HepG2 (cell line): ENCODE measurements around the gene CCL1. TPM values are rescaled to one million over a fixed set of nuclear protein-coding genes. Genes with fewer than 3 reads are reported as not detected.

Source experiments
- ATAC-seq: fragments of 200-7000 bp; cut with Tn5 transposase; 3 replicates; pipeline ENCODE4 v1.9.1; 2020; ENCODE audit warnings: mild to moderate bottlenecking, moderate library complexity
- BruUV-seq: library from RNA; stranded (reverse); fragments of 400-500 nt; replicated peaks from 2 replicates; lab custom pipeline; 2021; lab: Mats Ljungman, UMichigan
- CTCF ChIA-PET: fragments of 300-600 bp; formaldehyde crosslinking; extraction: SDS; loops from one replicate; lab custom pipeline; 2021; ENCODE audit warnings: low total read pairs, inconsistent platforms, low intra/inter-chr PET ratio; lab: Yijun Ruan, JAX
- POLR2A ChIA-PET: fragments of 350-600 bp; sonication (Branson Sonifier 250); formaldehyde crosslinking; loops from one replicate; lab custom pipeline; 2020; ENCODE audit warnings: antibody characterized with exemption, inconsistent platforms; lab: Yijun Ruan, JAX
- DNase-seq: peaks from one replicate; pipeline ENCODE4 v3.0.0-alpha.2; 2015; ENCODE audit warnings: low spot score
- FAIRE-seq: peaks from 3 replicates; lab custom pipeline; 2011; peaks lifted over from hg19 to GRCh38; lab: Jason Lieb, UNC
- H2AFZ ChIP-seq: one replicate; pipeline ENCODE4 v1.6.1; 2011; ENCODE audit warnings: low read length, inconsistent platforms
- H3K27ac ChIP-seq: fragments of 300-600 bp; 3 replicates; pipeline ENCODE4 v1.8.0; 2011; ENCODE audit warnings: mixed run types, mild to moderate bottlenecking, mixed read lengths, low read length, inconsistent platforms; ENCODE audit not compliant: insufficient read depth; ENCODE audit errors: extremely low read length
- H3K27me3 ChIP-seq, 2 experiments: fragments of 200-600 bp in 1 of 2; 2 replicates in 1 of 2; 3 replicates in 1 of 2; pipeline versions ENCODE4 v1.6.0 to v1.8.0; 2011; ENCODE audit warnings: low read length in 2 of 2, mild to moderate bottlenecking in 2 of 2, moderate library complexity in 2 of 2, inconsistent platforms in 1 of 2; ENCODE audit not compliant: insufficient read depth in 2 of 2, control insufficient read depth in 1 of 2
- H3K36me3 ChIP-seq, 2 experiments: fragments of 200-600 bp in 1 of 2; replicated peaks in 1 of 2; 2 replicates in 1 of 2; 3 replicates in 1 of 2; pipeline versions ENCODE4 v1.5.1 to v1.8.0; 2011; ENCODE audit warnings: low read length in 2 of 2, inconsistent platforms in 1 of 2; ENCODE audit not compliant: insufficient read depth in 2 of 2, control insufficient read depth in 1 of 2
- H3K4me1 ChIP-seq: 2 replicates; pipeline ENCODE4 v1.5.1; 2012; ENCODE audit warnings: low read length, inconsistent platforms; ENCODE audit not compliant: insufficient read depth
- H3K4me2 ChIP-seq: 2 replicates; pipeline ENCODE4 v1.6.0; 2011; ENCODE audit warnings: low read depth, low read length, inconsistent platforms
- H3K4me3 ChIP-seq, 3 experiments: fragments of 200-600 bp in 1 of 3; sonication (generic), shearing (Covaris generic) in 1 of 3; replicated peaks in 1 of 3; 2 replicates each; pipeline ENCODE4 v1.5.1; 2011 to 2016; ENCODE audit warnings: low read length in 3 of 3, inconsistent platforms in 2 of 3, low read depth in 2 of 3, mild to moderate bottlenecking in 2 of 3, control low read depth in 1 of 3, mixed read lengths in 1 of 3; ENCODE audit not compliant: insufficient read depth in 1 of 3
- H3K79me2 ChIP-seq: one replicate; pipeline ENCODE4 v1.6.1; 2011; ENCODE audit warnings: low read length, inconsistent platforms; ENCODE audit not compliant: insufficient read depth
- H3K9ac ChIP-seq: 2 replicates; pipeline ENCODE4 v1.6.0; 2011; ENCODE audit warnings: mild to moderate bottlenecking, low read depth, low read length, inconsistent platforms; ENCODE audit not compliant: insufficient read depth
- H3K9me3 ChIP-seq: 2 replicates; pipeline ENCODE4 v1.5.1; 2012; ENCODE audit warnings: mild to moderate bottlenecking, low read length
- H4K20me1 ChIP-seq: 2 replicates; pipeline ENCODE4 v1.6.0; 2011; ENCODE audit warnings: inconsistent platforms, mild to moderate bottlenecking, low read length, moderate library complexity; ENCODE audit not compliant: insufficient read depth
- ATAD3A ChIP-seq: sonication (generic); formaldehyde crosslinking; IDR thresholded peaks from 2 replicates; pipeline ENCODE4 v1.4.0; 2020; ENCODE audit warnings: missing genetic modification reagents
- DPF2 ChIP-seq: sonication (generic); formaldehyde crosslinking; IDR thresholded peaks from 2 replicates; pipeline ENCODE4 v1.4.0; 2020; ENCODE audit warnings: mild to moderate bottlenecking, low read depth, missing genetic modification reagents, borderline replicate concordance
- KDM6A ChIP-seq: IDR thresholded peaks from 2 replicates; pipeline ENCODE4 v1.6.1; 2016; ENCODE audit warnings: low read depth
- RBM22 ChIP-seq: fragments of 200-400 bp; formaldehyde crosslinking; optimal IDR thresholded peaks from 2 replicates; pipeline ENCODE3; 2017; ENCODE audit warnings: mild to moderate bottlenecking, low read length, moderate library complexity
- SRSF4 ChIP-seq: fragments of 200-400 bp; formaldehyde crosslinking; IDR thresholded peaks from one replicate; pipeline ENCODE4 v1.6.1; 2018; ENCODE audit warnings: mild to moderate bottlenecking, low read depth, low read length, moderate library complexity; ENCODE audit not compliant: poor library complexity, severe bottlenecking
- TBX2 ChIP-seq: sonication (generic); formaldehyde crosslinking; IDR thresholded peaks from 2 replicates; pipeline ENCODE4 v1.5.0; 2020; ENCODE audit warnings: missing genetic modification reagents, mild to moderate bottlenecking, borderline replicate concordance
- THAP11 ChIP-seq: IDR thresholded peaks from 2 replicates; pipeline ENCODE4 v1.6.1; 2016; ENCODE audit warnings: missing biosample characterization, missing genetic modification reagents
- ZBTB46 ChIP-seq: sonication (generic); formaldehyde crosslinking; IDR thresholded peaks from 2 replicates; pipeline ENCODE4 v1.4.0; 2020; ENCODE audit warnings: mild to moderate bottlenecking, missing genetic modification reagents, borderline replicate concordance
- ZNF329 ChIP-seq: sonication (generic); formaldehyde crosslinking; IDR thresholded peaks from 2 replicates; pipeline ENCODE4 v1.9.0; 2021; ENCODE audit warnings: low read depth, mild to moderate bottlenecking, missing genetic modification reagents
- ZNF431 ChIP-seq: sonication (generic); formaldehyde crosslinking; IDR thresholded peaks from 2 replicates; pipeline ENCODE4 v1.9.0; 2022; ENCODE audit warnings: missing genetic modification reagents, low read depth, mild to moderate bottlenecking, borderline replicate concordance
- ZNF513 ChIP-seq: sonication (generic); formaldehyde crosslinking; conservative IDR thresholded peaks from 2 replicates; pipeline ENCODE4 v1.5.0; 2020; ENCODE audit warnings: missing genetic modification reagents
- ZNF557 ChIP-seq: sonication (generic); formaldehyde crosslinking; IDR thresholded peaks from 2 replicates; pipeline ENCODE4 v1.4.0; 2020; ENCODE audit warnings: missing genetic modification reagents
- in situ Hi-C: cut with HindIII; loops from 2 replicates; pipeline ENCODE4 v1.10.0; 2017; ENCODE audit warnings: low pct_unique_long_range_greater_than_20kb; ENCODE audit not compliant: extremely low pct_ligation_motif_present
- intact Hi-C: fragments of 100-400 bp; cut with micrococcal nuclease; formaldehyde crosslinking; loops from one replicate; pipeline ENCODE4 v1.10.0; 2022; ENCODE audit not compliant: unreplicated experiment
- polyA plus RNA-seq, 8 experiments: library from polyadenylated mRNA; depleted of rRNA in 3 of 8; stranded (reverse) in 7 of 8; unstranded in 1 of 8; fragments of >200 nt; fragmentation: Illumina TruSeq in 4 of 8; extraction: Trizol in 4 of 8; gene quantifications; 2 replicates each; pipeline versions ENCODE4 v1.2.1 to v1.2.3, GENCODE V29; 2011 to 2016; ENCODE audit warnings: low read depth in 4 of 8, missing spikeins in 1 of 8, mixed read lengths in 1 of 8; ENCODE audit not compliant: insufficient read depth in 1 of 8
- total RNA-seq, 5 experiments: library from RNA; depleted of rRNA; stranded (reverse); fragments of >200 nt; fragmentation: Illumina TruSeq; extraction: Trizol; gene quantifications; 2 replicates each; pipeline ENCODE4 v1.2.3, GENCODE V29; 2016; ENCODE audit warnings: low read depth in 1 of 5

CCL1 gene
- total and polyA plus RNA-seq, 2 of the 13 experiments (the other 11 are each of a cell fraction or from before 2014, with no cell fraction given) = not detected

- no peak for TF ChIP-seq ZNF513 (CRISPR knock-in tag)
These were observed 8.4 kb downstream of the CCL1 start (continued) for GRCh38 chr17:34354637-34355036.

GRCh38 chr17:34352191-34352590 lies 10.8 kb downstream of the CCL1 start:
- POLR2A ChIA-PET = no interaction called here
- no TSS peak for BruUV-seq
- CTCF ChIA-PET = no interaction called here
- FAIRE-seq = no peak
- intact Hi-C loops = no loop called here
- H3K4me1 ChIP-seq = no peaks in the 10 kb centered on the region
- TF ChIP-seq ZNF329 (no peak), RBM22 (no peak), ZNF557 (CRISPR knock-in tag) (no peak), KDM6A (CRISPR knock-in tag) (no peak), TBX2 (CRISPR knock-in tag) (no peak), ZNF431 (CRISPR knock-in tag) (no peak), ZBTB46 (CRISPR knock-in tag) (no peak), SRSF4 (no peak), ATAD3A (no peak), THAP11 (CRISPR knock-in tag) (no peak), DPF2 (no peak)
- no peak overlapping the region for H3K4me2 ChIP-seq
- no peak overlapping the region for H3K9ac ChIP-seq
- in situ Hi-C loops = no loop called here
- no peak overlapping the region for H3K27ac ChIP-seq
- no peaks in the 10 kb centered on the region for H3K79me2 ChIP-seq
- no peaks in the 10 kb centered on the region for H4K20me1 ChIP-seq
- no peaks in the 10 kb centered on the region for H3K36me3 ChIP-seq
- H3K27me3 ChIP-seq = no peaks in the 10 kb centered on the region; a peak in 1 of 5 replicates
- H3K4me3 ChIP-seq = no peak overlapping the region
- ATAC-seq = no peak
- no peak overlapping the region for H2AFZ ChIP-seq
- H3K9me3 ChIP-seq = no peaks in the 10 kb centered on the region
- no peak for DNase-seq
